GM12874 (cell line): ENCODE data around the gene KRTAP5-3.

Experiments
- CTCF ChIP-seq: IDR thresholded peaks from 2 replicates; pipeline ENCODE4 v1.5.1; 2011; ENCODE audit warnings: low read depth, mild to moderate bottlenecking, control low read depth, low read length, moderate library complexity; ENCODE audit not compliant: insufficient read depth

KRTAP5-3 gene

GRCh38 chr11:1567721-1568100, 40.6 kb downstream of the KRTAP5-3 start:
- no peak for TF ChIP-seq CTCF

- no peak for TF ChIP-seq CTCF
Observed at GRCh38 chr11:1567052-1567720, 41.1 kb downstream of the KRTAP5-3 start.

- TF ChIP-seq CTCF = no peak
Observed at GRCh38 chr11:1566381-1567051, 41.7 kb downstream of the KRTAP5-3 start.

- TF ChIP-seq CTCF = no peak
Observed at GRCh38 chr11:1565904-1566247, 42.4 kb downstream of the KRTAP5-3 start.

- no peak for TF ChIP-seq CTCF
Observed at GRCh38 chr11:1565173-1565903, 42.9 kb downstream of the KRTAP5-3 start.

- no peak for TF ChIP-seq CTCF
Observed at GRCh38 chr11:1564535-1565172, 43.6 kb downstream of the KRTAP5-3 start.
